ENCODE data around the gene COPS9. TPM values are rescaled to one million over a fixed set of nuclear protein-coding genes. Genes with fewer than 3 reads are reported as not detected.

COPS9 gene
- polyA plus RNA-seq, 1 donor (not counting 4 experiments of a cell fraction or from before 2014, with no cell fraction given): 399 TPM

- Histone ChIP-seq H4K20me1 (ENCODE audit: control insufficient read depth, extremely low read depth, insufficient read depth, low read length) (no peaks in the 10 kb centered on the region), H3K27me3 (ENCODE audit: control insufficient read depth, extremely low read depth, insufficient read depth, low read length) (no peaks in the 10 kb centered on the region), H3K36me3 (ENCODE audit: control insufficient read depth in 2 of 2, extremely low read depth in 1 of 2, insufficient read depth in 2 of 2, low read length in 2 of 2) (no peaks in the 10 kb centered on the region), H3K9me3 (ENCODE audit: control insufficient read depth, low read depth, low read length) (no peaks in the 10 kb centered on the region), H3K27ac (ENCODE audit: control insufficient read depth, insufficient read depth, low read length) (no peak within 1 kb of the TSS), H3K4me2 (ENCODE audit: control insufficient read depth, extremely low read depth, insufficient read depth, low read depth, low read length) (no peak within 1 kb of the TSS), H3K4me1 (ENCODE audit: control insufficient read depth, extremely low read depth, insufficient read depth, low read length) (peaks cover 13% of the 10 kb centered on the region), H3K9me1 (ENCODE audit: control insufficient read depth, extremely low read depth, insufficient read depth, low read length) (no peaks in the 10 kb centered on the region), H3K79me2 (ENCODE audit: control insufficient read depth, insufficient read depth, low read length) (peaks cover 5% of the 10 kb centered on the region), H3K9ac (ENCODE audit: control insufficient read depth, extremely low read depth, insufficient read depth, low read length) (no peak within 1 kb of the TSS), H2AFZ (ENCODE audit: control insufficient read depth, low read length) (no peak within 1 kb of the TSS), H3K4me3 (ENCODE audit: control insufficient read depth in 2 of 3, extremely low read depth in 1 of 3, insufficient read depth in 2 of 3, low read depth in 1 of 3, low read length in 3 of 3) (no peak within 1 kb of the TSS)
- FAIRE-seq (no peak), DNase-seq (ENCODE audit: low read depth, low spot score) (no peak)
- TF ChIP-seq EZH2 (IDR thresholded peaks at IDR 0.05; ENCODE audit: low read length) (no peak), CTCF (optimal IDR thresholded peaks at IDR 0.05 in 1 of 3, IDR thresholded peaks at IDR 0.05 in 1 of 3, conservative IDR thresholded peaks at IDR 0.05 in 1 of 3; ENCODE audit: extremely low read depth in 1 of 3, insufficient read depth in 2 of 3, low read length in 3 of 3) (no peak)
- dilution Hi-C loops (cut with MboI; ENCODE audit: extremely low pct_ligation_motif_present, low sequenced_read_pairs): no loop called here
Measured at GRCh38 chr2:240140511-240140910, 4.4 kb upstream of the COPS9 start, which contains the start of gene OTOS. TSS of gene OTOS (minus strand) at chr2:240140658. CDS start at chr2:240140326, 332 bp downstream.

GRCh38 chr2:240139666-240140393, 3.7 kb upstream of the COPS9 start:
- Histone ChIP-seq H3K36me3 (ENCODE audit: control insufficient read depth in 2 of 2, extremely low read depth in 1 of 2, insufficient read depth in 2 of 2, low read length in 2 of 2) (no peaks in the 10 kb centered on the region), H3K4me1 (ENCODE audit: control insufficient read depth, extremely low read depth, insufficient read depth, low read length) (peaks cover 19% of the 10 kb centered on the region), H2AFZ (ENCODE audit: control insufficient read depth, low read length) (no peak overlapping the region), H3K4me3 (ENCODE audit: control insufficient read depth in 2 of 3, extremely low read depth in 1 of 3, insufficient read depth in 2 of 3, low read depth in 1 of 3, low read length in 3 of 3) (no peak overlapping the region), H3K4me2 (ENCODE audit: control insufficient read depth, extremely low read depth, insufficient read depth, low read depth, low read length) (no peak overlapping the region), H3K9ac (ENCODE audit: control insufficient read depth, extremely low read depth, insufficient read depth, low read length) (no peak overlapping the region), H3K27me3 (ENCODE audit: control insufficient read depth, extremely low read depth, insufficient read depth, low read length) (no peaks in the 10 kb centered on the region), H4K20me1 (ENCODE audit: control insufficient read depth, extremely low read depth, insufficient read depth, low read length) (no peaks in the 10 kb centered on the region), H3K79me2 (ENCODE audit: control insufficient read depth, insufficient read depth, low read length) (peaks cover 12% of the 10 kb centered on the region), H3K27ac (ENCODE audit: control insufficient read depth, insufficient read depth, low read length) (no peak overlapping the region), H3K9me3 (ENCODE audit: control insufficient read depth, low read depth, low read length) (no peaks in the 10 kb centered on the region), H3K9me1 (ENCODE audit: control insufficient read depth, extremely low read depth, insufficient read depth, low read length) (no peaks in the 10 kb centered on the region)
- DNase-seq (ENCODE audit: low read depth, low spot score): no peak
- FAIRE-seq: no peak
- dilution Hi-C loops (cut with MboI; ENCODE audit: extremely low pct_ligation_motif_present, low sequenced_read_pairs): no loop called here
- TF ChIP-seq CTCF (optimal IDR thresholded peaks at IDR 0.05 in 1 of 3, IDR thresholded peaks at IDR 0.05 in 1 of 3, conservative IDR thresholded peaks at IDR 0.05 in 1 of 3; ENCODE audit: extremely low read depth in 1 of 3, insufficient read depth in 2 of 3, low read length in 3 of 3): no peak
- TF ChIP-seq EZH2 (IDR thresholded peaks at IDR 0.05; ENCODE audit: low read length): no peak

All from keratinocyte (primary cell).